AG04449 (cell line): Measurements from ENCODE around the gene HK1.
"Not testable (repeated sequence)": the region's sequence is repeated elsewhere in the genome, so short reads cannot be mapped to it uniquely, and the experiment has no call there.

Experiments
- CTCF ChIA-PET: fragments of 350-600 bp; formaldehyde crosslinking; extraction: SDS; loops from one replicate; lab custom pipeline; 2021; ENCODE audit warnings: antibody characterized with exemption; lab: Yijun Ruan, JAX
- POLR2A ChIA-PET: fragments of 400-600, 350-600 bp; formaldehyde crosslinking; extraction: SDS; loops from one replicate; lab custom pipeline; 2020; ENCODE audit warnings: antibody characterized with exemption, inconsistent platforms; lab: Yijun Ruan, JAX
- DNase-seq: peaks from one replicate; pipeline ENCODE4 v3.0.0-alpha.2; 2010; ENCODE audit warnings: low read depth, low spot score
- H3K4me3 ChIP-seq: 2 replicates; pipeline ENCODE4 v1.5.1; 2011; ENCODE audit warnings: low read depth, mild to moderate bottlenecking, control low read depth, low read length
- TF ChIP-seq, protein P1 (sequence below): IDR thresholded peaks from one replicate; pipeline ENCODE4 v1.5.1; 2011; ENCODE audit warnings: mild to moderate bottlenecking, moderate library complexity, low read length, control low read depth, inconsistent platforms; ENCODE audit not compliant: insufficient read depth; ENCODE audit errors: missing control alignments

HK1 gene

DNA sequence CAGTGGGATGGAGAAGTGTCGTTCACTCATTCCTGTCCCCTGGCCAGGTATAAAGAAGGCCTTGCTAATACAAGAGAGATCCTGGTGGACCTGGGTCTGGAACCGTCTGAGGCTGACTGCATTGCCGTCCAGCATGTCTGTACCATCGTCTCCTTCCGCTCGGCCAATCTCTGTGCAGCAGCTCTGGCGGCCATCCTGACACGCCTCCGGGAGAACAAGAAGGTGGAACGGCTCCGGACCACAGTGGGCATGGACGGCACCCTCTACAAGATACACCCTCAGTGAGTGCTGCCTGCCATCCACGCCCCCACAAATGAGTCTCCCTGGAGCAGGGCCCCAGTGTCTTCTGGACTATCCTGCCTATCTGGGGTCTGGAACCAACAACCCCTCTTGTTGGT is 31.0 kb upstream of the HK1 start:
- no peak for DNase-seq
- CTCF ChIA-PET: interaction anchor here (0.8 to 16.9 kb wide), 4 partner anchors 10 to 160 kb away, joined by 4 to 451 read pairs (median 10); no protein-coding TSS in a partner anchor
- H3K4me3 ChIP-seq: no peak overlapping the region
- POLR2A ChIA-PET: no interaction called here
- TF ChIP-seq, protein P1, sequence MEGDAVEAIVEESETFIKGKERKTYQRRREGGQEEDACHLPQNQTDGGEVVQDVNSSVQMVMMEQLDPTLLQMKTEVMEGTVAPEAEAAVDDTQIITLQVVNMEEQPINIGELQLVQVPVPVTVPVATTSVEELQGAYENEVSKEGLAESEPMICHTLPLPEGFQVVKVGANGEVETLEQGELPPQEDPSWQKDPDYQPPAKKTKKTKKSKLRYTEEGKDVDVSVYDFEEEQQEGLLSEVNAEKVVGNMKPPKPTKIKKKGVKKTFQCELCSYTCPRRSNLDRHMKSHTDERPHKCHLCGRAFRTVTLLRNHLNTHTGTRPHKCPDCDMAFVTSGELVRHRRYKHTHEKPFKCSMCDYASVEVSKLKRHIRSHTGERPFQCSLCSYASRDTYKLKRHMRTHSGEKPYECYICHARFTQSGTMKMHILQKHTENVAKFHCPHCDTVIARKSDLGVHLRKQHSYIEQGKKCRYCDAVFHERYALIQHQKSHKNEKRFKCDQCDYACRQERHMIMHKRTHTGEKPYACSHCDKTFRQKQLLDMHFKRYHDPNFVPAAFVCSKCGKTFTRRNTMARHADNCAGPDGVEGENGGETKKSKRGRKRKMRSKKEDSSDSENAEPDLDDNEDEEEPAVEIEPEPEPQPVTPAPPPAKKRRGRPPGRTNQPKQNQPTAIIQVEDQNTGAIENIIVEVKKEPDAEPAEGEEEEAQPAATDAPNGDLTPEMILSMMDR: no peak

DNA sequence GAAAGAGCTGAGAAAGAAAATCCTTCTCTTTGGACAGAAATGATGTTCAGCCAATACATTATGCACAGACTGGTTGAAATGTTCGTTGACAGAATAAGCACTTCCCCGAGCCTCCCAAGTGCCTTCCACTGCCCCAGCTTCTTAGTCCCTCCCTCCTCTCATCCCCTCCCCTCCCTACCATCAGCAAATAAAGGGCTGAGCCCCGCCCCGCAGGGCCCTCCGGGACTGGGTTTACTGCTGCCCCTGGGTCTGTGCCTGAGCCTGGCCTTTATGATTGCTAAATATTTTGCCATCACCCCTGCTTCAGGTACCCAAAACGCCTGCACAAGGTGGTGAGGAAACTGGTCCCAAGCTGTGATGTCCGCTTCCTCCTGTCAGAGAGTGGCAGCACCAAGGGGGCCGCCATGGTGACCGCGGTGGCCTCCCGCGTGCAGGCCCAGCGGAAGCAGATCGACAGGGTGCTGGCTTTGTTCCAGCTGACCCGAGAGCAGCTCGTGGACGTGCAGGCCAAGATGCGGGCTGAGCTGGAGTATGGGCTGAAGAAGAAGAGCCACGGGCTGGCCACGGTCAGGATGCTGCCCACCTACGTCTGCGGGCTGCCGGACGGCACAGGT is 30.1 kb upstream of the HK1 start:
- no peak overlapping the region for H3K4me3 ChIP-seq
- no peak for DNase-seq
- POLR2A ChIA-PET: no interaction called here
- CTCF ChIA-PET: interaction anchor here (3.4 kb wide), 1 partner anchor 11 kb away, joined by 15 read pairs; no protein-coding TSS in a partner anchor
- TF ChIP-seq, protein P1: no peak

DNA sequence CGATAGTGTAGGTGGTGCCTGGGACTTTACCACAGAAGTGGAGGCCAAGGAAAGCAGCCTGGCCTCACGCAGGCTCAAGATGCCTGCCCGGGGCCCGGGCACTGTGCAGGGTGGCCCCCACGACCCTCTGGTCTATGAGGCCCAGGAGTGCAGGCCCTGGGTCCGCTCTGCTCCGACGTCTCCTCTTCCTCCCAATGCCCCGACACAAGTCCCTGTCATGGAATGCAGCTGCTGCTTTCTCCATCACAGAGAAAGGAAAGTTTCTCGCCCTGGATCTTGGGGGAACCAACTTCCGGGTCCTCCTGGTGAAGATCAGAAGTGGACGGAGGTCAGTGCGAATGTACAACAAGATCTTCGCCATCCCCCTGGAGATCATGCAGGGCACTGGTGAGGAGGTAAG is 28.3 kb upstream of the HK1 start:
- POLR2A ChIA-PET: no interaction called here
- no peak for DNase-seq
- TF ChIP-seq, protein P1: no peak
- H3K4me3 ChIP-seq: no peak overlapping the region
- CTCF ChIA-PET: no interaction called here

DNA sequence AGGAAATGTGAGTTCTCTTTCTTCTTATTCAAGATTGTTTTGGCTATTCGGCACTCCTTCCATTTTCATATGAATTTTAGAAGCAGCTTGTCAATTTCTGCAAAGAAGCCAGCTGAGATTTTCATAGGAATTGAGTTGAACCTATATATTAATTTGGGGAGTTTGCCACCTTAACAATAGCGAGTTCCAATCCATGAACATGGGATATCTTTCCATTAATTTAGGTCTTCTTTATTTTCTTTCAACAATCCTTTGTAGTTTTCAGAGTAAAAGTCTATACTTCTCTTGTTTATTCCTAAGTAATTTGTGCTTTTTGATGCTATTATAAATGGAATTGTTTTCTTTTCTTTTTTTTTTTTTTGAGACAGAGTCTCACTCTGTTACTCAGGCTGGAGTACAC is 26.9 kb upstream of the HK1 start:
- DNase-seq, H3K4me3 ChIP-seq, POLR2A ChIA-PET: not testable (repeated sequence)
- CTCF ChIA-PET: interaction anchor here (0.9 to 2.5 kb wide), 2 partner anchors 9 to 13 kb away, joined by 3 to 8 read pairs; no protein-coding TSS in a partner anchor

DNA sequence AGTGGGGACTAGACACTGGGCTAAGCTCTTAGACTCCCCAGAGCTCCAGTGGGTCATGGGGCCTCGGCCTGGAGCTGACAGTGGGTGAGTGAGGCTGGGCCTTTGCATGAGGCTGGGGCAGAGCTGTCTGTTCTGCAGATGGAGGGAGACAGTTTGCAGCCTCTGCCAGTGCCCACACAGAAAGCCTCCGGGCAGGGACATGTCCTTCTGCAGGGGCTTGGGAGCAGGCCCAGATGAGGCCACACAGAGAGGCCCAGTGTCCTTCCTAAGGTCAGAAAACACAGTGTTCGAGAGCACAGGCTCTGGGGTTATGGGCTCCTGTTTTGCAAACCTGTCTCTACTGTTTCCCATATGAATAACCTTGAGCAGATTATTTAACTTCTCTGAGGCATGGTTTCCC is 25.1 kb upstream of the HK1 start:
- H3K4me3 ChIP-seq: no peak overlapping the region
- CTCF ChIA-PET: interaction anchor here (0.7 to 2.5 kb wide), 3 partner anchors 15 to 21 kb away, joined by 3 to 8 read pairs (median 3); no protein-coding TSS in a partner anchor
- TF ChIP-seq, protein P1: no peak
- no peak for DNase-seq
- POLR2A ChIA-PET: interaction anchor here (0.7 kb wide), 1 partner anchor 159 kb away, joined by 3 read pairs; no protein-coding TSS in a partner anchor

DNA sequence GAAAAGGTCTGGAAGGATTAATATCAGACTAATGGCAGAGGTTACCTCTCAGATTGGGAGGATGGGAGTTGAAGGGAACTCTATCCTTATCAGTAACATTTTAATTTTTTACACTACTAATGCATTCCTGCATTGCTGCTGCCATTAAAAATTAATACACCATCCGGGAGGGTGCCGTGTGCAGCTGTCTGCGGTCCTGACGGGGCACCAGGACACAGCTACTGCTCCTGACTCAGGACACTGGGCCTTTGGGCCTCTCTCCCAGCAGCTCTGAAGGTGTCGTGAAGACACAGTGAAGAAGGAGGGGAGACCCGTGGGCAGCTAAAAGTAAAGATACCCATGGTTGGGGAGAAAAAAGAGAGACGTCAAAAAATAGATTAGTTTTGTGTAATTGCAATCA is 23.4 kb upstream of the HK1 start:
- ChIA-PET CTCF (interaction anchor here (0.7 to 0.9 kb wide), 2 partner anchors 8 to 17 kb away, joined by 3 read pairs; no protein-coding TSS in a partner anchor), POLR2A (no interaction called here)
- DNase-seq: no peak
- H3K4me3 ChIP-seq: no peak overlapping the region
- TF ChIP-seq, protein P1: no peak
